NCI-H1417 treated with DMSO at 0.1 percent for 48 hours (cell line): ENCODE measurements around the gene ATAD5.
A peak's percentile ranks its signal among the peaks of the same experiment; 100 is the strongest.
"Not testable (repeated sequence)": the region's sequence is repeated elsewhere in the genome, so short reads cannot be mapped to it uniquely, and the experiment has no call there.

Experiments
- DNase-seq: peaks from one replicate; lab custom pipeline; 2025; lab: John Stamatoyannopoulos, UW

Gene ATAD5

DNA sequence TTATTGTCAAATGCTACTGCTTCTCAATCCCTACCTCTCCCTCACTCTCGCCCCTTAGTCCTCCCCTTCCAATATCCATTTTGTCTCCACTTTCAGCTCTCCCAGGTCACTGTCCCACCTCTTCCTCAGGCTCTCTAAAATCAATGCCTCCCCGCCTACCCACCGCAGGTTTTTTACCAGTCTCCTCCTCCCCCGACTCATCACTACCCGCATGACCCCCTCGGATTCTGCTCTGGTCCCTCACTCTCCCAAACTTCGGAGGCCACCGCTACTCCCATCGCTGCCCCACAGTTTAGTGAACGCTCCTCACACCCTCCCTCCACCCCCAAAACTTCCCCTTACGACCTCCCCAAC is 7.8 kb upstream of the ATAD5 start:
- no peak for DNase-seq

DNA sequence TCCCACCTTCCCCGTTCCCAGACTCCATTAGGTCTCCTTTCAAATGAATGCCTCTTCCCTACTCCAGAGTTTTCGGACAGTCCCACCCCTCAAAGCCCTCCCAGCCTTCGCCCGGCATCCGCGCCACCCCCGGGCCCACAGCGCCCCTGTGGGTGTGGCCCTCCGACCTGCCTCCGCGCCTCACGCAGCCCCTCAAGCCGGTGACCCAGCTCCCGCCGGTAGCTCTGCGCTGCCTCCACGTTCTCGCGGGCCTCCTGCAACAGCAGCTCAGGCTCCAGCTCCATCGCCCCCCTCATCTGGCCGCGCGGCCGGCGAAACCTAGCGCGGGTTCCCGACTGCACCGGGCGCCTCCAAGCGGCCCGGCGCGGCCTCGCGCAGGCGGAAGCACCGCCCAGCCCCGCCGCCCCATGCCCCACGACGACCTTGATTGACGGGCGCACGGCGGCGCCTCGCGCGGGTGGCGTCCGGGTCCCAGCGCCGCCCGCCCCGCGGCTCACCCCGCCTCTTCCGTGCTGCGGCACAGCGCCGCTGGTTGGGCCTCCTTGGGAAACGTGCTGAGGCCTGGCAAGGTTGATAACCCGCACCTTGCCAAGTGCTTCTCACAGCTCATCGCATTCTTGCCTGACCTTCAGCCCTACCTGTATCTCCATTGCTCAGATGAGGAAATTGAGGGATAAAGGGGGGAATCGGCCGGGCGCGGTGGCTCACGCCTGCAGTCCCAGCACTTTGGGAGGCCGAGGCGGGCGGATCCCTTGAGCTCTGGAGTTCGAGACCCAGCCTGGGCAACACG is 7.2 kb upstream of the ATAD5 start, which contains the start of gene CRLF3:
TSS of gene CRLF3 (minus strand) at position 337 of the 790 bp plus-strand sequence. CDS start at position 296, 41 bp downstream.
- peak; percentile 63 for DNase-seq

DNA sequence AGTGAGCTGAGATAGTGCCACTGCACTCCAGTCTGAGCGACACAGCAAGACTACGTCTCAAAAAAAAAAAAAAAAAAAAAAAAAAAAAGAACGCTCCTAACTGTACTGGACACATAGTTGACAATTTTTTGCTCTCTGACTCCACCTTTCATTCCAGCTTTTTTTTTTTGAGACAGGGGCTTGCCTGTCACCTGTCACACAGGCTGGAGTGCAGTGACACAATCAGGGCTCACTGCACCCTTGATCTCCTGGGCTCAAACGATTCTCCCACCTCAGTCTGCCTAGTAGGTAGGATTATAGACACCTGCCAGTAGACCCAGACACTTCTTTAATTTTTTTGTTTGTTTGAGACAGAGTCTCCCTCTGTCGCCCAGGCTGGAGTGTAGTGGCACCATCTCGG is 4.7 kb upstream of the ATAD5 start:
- no peak for DNase-seq

DNA sequence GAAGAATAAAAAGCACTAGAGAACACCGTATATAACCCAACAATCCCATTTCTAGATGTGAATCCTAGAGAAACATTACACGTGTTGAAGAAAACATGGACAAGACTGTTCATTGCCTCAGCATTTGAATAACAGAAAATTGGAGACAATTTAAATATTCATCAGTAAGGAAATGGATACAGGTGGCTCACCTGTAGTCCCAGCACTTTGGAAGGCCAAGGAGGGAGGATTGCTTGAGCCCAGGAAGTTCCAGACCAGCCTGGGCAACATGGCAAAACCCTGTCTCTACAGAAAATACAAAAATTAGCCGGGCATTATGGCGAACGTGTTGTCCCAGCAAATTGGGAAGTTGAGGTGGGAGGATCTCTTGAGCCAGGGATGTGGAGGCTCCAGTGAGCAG is 2.7 kb upstream of the ATAD5 start:
- DNase-seq, result no peak

DNA sequence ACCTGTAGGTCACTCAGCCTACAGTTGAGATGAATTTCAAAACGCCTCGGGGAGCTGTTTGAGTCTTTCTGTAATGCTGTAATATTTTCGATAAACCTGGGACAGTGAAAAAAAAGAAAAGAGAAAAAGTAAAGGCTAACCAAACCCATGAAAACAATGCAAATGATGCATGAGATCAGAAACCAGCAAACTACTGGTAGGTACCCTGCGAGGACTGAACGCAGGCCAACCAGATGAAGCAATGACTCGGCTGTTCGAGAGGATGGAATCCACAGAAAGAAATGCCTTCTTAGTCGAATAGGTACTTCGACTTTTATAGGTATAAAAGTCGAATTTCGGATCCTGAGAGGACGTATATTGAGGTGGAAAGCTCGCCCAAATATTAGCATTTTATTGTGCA is 509 bp upstream of the ATAD5 start:
- no peak for DNase-seq

DNA sequence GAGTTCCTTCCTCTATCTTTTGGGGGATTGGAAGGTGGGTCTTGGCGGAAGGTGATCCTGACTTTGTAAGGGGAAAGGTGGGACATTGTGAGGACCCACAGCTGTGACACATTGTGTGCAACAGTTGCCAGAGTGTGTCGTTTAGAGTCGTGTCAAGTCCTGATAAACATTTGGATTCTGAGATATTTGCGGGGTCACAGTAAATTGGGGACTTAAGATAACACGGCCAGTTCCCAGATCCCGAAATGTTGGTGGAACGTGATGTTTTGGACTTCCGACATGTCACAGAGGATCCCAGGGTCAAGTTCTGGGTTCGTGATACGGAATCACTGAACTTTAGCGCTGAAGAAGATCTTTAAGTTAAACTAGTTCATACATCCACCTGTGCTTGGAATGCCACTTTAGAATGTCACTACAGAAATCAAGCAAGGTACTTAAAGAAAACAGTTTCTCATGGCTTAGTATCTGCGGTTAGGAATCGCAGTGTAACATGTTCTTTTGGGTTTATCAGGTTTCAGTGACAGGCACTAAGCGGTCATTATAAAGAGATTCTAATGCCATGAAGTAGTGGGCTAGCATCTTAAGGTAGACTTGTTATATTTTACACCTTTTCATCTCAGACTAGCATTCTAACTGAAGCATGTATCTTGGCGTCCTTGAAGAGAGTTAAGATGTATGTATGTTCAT is 815 bp downstream of the ATAD5 start:
- no peak for DNase-seq

DNA sequence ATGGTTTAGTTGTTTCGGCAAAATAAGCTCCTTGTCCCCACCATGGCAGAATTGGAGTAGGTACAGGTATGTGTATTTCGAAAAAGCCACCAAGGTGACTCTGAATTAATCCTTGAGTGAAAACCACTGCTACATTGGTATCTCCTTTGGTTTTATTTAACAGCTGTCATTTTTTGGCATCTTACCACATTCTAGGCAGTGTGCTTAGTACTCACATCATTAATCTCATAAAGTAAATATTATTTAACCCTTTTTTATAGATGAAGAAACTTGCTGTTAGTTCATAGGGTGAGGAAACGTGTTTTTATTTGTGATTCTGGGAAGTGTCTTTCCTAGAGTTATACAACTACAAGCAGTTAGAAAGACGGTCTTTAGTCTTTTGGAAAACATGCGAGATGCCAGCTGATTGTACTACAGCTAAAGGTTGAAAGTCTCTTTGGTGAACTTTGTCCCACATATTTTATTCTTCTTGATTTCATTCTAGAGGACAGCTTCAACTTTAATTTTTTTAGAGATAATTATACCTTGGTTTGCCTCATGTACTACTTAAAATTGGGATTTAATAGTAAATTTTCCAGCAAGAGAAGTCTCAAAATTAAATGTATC is 6.5 kb downstream of the ATAD5 start:
- no peak for DNase-seq

DNA sequence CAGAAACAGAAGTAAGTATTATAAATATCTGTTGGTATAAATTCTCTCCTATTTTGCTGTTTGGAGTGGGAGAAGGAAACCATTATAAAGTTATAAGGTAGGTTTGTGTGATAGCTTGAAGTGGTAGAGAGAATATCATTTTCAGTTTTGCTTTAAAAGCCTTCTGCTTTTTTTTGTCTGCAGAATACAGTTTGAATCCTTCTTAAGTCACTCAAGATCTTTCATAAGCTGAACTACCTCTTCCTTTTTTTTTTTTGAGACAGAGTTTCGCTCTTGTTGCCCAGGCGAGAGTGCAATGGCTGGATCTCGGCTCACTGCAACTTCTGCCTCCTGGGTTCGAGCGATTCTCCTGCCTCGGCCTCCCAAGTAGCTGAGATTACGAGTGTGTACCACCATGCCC is 9.0 kb downstream of the ATAD5 start:
- no peak for DNase-seq

DNA sequence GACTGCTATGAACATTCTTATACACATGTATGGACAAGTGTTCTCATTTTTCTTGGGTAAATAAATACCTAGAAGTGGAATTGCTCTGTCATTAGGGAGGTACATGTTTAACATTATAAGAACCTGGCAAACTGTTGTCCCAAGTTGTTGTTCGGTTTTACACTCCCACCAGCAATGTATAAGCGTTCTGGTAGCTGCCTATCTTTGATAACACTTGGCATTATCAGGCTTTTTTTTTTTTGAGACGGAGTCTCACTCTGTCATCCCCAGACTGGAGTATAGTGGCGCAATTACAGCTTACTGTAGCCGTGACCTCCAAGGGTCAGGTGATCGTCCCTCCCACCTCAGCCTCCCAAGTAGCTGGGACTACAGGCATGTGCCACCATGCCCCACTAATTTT is 16.3 kb downstream of the ATAD5 start:
- DNase-seq, result no peak

DNA sequence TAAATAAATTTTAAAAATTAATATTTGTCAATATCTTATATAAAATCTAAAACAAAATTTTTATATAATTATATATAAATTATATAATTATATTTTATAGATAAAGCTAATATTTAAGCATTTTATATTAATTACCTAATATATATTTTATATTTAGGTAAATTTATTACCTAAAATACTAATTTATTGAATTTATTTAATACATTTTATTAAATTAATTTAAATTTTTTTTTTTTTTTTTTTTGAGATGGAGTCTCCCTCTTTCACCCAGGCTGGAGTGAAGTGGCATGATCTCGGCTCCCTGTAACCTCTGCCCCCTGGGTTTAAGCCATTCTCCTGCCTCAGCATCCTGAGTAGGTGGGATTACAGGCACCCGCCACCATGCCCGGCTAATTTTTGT is 22.4 kb downstream of the ATAD5 start:
- no peak for DNase-seq

DNA sequence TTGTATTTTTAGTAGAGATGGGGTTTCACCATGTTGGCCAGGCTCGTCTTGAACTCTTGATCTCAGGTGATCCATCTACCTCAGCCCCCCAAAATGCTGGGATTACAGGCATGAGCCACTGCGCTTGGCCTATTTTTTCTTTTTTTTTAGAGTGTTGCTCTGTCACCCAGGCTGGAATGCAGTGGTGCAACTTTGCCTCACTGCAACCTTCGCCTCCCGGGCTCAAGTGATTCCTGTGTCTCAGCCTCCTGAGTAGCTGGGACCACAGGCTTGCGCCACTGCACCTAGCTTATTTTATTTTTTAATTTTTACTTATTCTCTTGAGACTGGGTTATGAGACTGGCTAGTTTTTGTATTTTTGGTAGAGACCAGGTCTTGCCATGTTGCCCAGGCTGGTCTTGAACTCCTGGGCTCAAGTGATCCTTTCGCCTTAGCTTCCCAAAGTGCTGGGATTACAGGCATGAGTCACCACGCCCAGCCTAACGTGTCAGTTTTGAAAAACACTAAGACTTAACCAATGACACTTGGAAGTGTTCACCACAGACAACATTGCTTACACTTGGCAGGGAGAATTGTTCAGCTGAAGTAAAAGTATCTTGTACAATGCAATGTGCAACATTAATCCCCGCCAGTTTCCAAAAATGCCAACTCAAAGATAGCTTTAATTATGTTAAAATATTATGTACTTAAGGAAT is 26.9 kb downstream of the ATAD5 start:
- no peak for DNase-seq

DNA sequence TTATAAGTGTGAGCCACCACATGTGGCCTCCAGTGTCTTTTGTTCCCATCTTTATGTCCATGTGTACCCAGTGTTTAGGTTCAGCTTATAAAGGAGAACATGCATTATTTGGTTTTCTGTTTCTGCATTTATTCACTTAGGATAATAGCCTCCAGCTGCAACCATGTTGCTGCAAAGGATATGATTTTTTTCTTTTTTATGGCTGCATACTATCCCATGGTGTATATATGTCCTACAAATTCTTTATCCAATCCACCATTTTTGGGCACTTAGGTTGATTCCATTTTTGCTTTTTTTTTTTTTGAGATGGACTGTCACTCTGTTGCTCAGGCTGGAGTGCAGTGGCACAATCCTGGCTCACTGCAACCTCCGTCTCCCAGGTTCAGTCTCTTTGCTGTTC is 32.9 kb downstream of the ATAD5 start:
- DNase-seq, result no peak

DNA sequence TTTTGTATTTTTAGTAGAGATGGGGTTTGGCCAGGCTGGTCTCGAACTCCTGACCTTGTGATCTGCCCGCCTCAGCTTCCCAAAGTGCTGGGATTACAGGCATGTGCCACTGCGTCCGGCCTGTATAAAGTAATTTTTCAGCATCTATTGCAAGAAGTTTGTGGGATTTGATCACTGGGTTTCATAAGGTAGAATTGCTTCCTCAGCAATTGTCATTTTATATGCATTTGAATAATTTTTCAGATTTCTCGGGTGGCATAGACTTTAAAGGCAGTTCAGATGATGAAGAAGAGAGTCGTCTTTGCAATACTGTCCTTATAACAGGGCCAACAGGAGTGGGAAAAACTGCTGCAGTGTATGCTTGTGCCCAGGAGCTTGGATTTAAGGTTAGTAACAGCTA is 37.2 kb downstream of the ATAD5 start:
- DNase-seq, result no peak

DNA sequence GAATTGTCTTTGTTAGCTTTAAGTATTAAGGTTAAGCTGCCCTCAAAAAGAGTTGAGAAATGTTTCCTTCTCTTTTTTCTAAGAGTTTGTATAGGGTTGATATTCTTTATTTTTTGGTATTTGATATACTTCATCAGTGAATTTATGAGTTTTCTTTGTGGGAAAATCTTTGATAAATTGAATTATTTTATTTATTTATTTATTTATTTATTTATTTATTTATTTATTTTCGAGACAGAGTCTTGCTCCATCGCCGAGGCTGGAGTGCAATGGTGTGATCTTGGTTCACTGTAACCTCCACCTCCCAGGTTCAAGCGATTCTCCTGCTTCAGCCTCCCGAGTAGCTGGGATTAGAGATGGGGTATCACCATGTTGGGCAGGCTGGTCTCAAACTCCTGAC is 54.4 kb downstream of the ATAD5 start:
- no peak for DNase-seq

DNA sequence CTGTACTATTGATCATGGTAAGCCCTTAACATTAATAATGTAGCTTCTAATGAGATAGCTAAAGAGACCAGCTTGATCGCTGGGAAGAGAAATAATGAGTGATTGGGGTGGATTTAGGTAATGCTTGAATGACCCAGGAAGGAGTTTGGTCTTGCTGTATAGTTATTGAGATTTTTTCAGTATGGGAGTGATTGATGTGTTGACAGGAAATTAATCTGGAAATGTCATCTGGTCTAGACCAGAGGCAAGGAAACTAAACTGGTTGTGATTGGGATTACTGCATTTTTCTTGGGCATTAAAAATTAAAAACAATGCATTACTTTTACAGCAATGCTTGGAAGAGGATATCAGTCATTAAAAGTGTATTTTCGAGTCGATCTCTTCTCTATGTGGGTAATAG is 62.5 kb downstream of the ATAD5 start:
- DNase-seq, result no peak

DNA sequence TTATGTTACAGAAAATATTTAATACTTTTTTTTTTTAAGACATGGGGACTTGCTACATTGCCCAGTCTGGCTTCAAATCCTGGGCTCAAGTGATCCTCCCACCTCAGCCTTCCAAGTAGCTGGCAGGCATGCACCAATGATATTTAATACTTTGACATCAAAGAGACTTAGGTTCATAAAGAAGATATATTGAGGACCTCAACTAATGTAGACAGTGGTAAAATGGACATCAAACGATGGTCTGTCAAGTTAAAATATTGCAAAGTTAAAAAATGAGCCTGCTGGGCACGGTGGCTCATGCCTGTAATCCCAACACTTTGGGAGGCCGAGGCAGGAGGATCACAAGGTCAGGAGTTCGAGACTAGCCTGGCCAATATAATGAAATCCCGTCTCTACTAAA is 65.5 kb downstream of the ATAD5 start:
- DNase-seq, result no peak

DNA sequence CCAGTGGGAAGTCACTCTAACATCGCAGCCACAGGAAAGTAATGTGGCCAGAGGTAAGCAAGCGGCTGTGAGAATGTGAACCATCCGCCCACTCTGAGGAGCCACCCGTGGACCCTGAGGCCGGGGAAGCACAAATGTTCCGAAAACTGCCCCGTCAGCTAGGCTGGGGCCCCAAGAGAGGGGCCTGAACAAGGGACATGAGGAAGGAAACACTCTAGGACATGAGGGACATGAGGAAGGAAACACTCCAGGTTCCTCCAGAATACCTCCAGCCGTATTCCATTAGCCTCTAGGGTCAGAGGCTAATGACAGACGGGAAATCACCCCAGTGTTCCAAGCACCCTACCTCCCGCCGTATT is 74.0 kb downstream of the ATAD5 start:
- no peak for DNase-seq

DNA sequence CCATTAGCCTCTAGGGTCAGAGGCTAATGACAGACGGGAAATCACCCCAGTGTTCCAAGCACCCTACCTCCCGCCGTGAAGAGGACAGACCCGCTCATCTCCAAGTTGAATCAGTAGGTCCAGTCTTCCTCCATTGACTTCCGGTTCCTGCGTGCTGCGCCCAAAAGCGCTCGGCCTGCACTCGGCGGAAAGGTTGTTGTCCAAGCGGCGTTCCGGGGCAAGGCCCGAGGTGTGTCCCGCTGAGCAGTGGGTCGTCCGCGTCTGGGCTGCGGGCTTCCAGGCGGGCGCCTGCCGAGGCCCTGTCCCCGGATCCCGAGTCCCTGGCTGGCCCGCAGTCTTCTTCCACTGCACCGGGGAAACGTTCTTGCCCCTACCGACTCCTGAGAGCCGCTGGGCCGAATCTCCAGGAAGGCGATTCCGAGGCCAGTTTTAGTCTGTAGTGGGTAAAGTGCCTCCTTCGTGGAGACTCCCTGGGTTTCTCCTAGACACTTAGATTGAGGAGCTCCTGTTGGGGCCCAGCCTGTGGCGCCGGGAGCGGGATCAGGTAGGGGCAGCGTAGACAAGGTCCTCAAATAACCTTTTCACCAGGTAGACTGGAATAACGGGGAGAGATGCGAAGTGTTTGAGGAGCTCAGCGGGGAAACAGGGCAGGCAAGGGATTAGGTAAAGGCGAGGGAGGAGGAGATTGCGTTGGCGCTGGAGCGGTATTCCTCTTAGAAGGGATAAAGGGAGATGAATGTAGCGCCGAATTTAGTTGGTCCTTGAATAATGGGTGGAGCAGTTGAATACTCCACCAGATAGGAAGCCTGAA is 74.5 kb downstream of the ATAD5 start, which contains the start of gene TEFM:
TSS of gene TEFM (minus strand) at position 138 of the 811 bp plus-strand sequence. CDS start at position 98, 40 bp downstream.
- DNase-seq, result peak; percentile 39

DNA sequence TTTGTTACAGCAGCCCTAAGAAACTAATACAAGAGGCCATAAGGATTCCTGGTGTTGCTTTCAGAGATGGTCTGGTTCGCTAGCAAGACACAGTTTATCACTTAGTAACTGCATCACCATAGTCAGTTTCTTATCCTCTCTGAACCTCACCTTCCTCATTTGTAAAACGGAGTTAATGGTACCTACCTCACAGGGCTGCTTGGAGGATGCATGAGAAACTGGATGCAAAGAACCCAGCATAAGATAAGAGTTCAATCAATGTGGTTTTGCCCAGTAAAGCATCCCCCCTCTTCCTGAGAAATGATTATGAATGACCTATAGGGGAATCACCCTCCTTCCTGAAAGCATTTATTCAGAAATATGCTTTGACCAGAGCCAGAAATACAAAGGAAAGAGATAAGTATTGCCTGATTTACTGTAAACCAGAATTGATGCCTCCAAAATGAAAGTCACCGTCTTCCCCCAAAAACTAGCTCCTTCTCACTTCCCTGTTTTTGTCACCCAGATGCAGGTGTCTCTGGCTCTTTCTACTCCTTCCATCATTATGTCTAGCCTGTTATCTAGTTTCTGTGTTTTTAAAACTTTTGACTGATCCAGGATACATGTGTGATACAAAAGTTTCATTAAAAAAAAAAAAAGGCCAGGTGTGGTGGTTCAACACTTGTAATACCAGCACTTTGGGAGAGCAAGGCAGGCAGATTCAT is 77.1 kb downstream of the ATAD5 start:
- DNase-seq, result no peak

DNA sequence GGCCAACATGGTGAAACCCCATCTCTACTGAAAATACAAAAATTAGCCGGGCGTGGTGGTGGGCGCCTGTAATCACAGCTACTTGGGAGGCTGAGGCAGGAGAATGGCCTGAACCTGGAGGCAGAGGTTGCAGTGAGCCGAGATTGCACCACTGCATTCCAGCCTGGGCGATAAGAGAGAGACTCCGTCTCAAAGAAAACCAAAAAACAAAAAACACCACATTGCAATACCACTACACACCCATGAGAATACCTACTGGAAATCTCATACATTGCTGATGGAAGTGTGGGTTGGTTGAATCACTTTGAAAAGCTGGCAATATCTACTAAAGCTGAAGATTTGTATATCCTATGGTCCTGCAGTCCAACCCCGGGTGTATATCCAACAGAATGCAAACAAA is 78.4 kb downstream of the ATAD5 start:
- DNase-seq, result not testable (repeated sequence)

DNA sequence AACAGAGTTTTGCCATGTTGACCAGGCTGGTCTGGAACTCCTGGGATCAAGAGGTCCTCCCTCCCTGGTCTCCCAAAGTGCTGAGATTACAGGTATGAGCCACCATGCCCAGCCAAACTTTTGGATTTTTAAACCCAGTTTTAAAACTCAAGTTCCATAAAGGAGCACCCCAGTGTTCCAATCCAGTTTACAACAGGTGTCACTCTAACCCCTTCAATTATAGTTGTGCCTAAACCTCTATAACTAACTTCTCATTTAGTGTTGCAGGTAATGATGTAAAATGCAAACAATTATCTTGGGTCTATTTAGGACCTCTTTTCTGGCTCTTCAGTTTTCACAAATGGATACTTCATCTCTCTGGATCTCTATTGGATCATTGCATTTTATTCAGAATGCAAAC is 82.2 kb downstream of the ATAD5 start:
- DNase-seq, result no peak
